GM13977 (cell line): ENCODE results near the gene CPLANE2.
"Not testable (repeated sequence)": the region's sequence is repeated elsewhere in the genome, so short reads cannot be mapped to it uniquely, and the experiment has no call there.

Experiments
- DNase-seq: peaks from one replicate; pipeline ENCODE4 v3.0.0; 2012; ENCODE audit warnings: low spot score
- CTCF ChIP-seq: IDR thresholded peaks from 2 replicates; pipeline ENCODE4 v1.5.1; 2012; ENCODE audit warnings: mild to moderate bottlenecking, control low read depth; ENCODE audit not compliant: insufficient read depth; ENCODE audit errors: extremely low read depth, missing control alignments
- in situ Hi-C: fragments of 300-500 bp; cut with MboI; formaldehyde crosslinking; loops from one replicate; pipeline ENCODE4 v1.12.0; 2022; ENCODE audit warnings: low sequenced_read_pairs, low pct_unique_long_range_greater_than_20kb, mixed read lengths, inconsistent platforms; ENCODE audit not compliant: unreplicated experiment

The CPLANE2 gene

GRCh38 chr1:16249596-16250241 is 12.7 kb upstream of the CPLANE2 start:
- DNase-seq = no peak
- in situ Hi-C loops = loop anchor here (25.0 kb wide), 1 partner anchor 363 kb away; the partner anchor contains the start of gene NBPF1
- no peak for TF ChIP-seq CTCF

- TF ChIP-seq CTCF = no peak
- in situ Hi-C loops = loop anchor here (25.0 kb wide), 1 partner anchor 363 kb away; the partner anchor contains the start of gene NBPF1
- peak; percentile 71 for DNase-seq
These were observed 11.9 kb upstream of the CPLANE2 start for GRCh38 chr1:16248603-16249516.

- TF ChIP-seq CTCF = no peak
- in situ Hi-C loops = loop anchor here (25.0 kb wide), 1 partner anchor 364 kb away; the partner anchor contains the start of gene NBPF1
These were observed 11.0 kb upstream of the CPLANE2 start for GRCh38 chr1:16248007-16248436.

GRCh38 chr1:16247441-16247840 is 10.5 kb upstream of the CPLANE2 start:
- in situ Hi-C loops = loop anchor here (25.0 kb wide), 1 partner anchor 365 kb away; the partner anchor contains the start of gene NBPF1

More at GRCh38 chr1:16248007-16248436, 11.0 kb upstream of the CPLANE2 start:
- no peak for DNase-seq

GRCh38 chr1:16246961-16247360 is 10.0 kb upstream of the CPLANE2 start:
- in situ Hi-C loops = loop anchor here (25.0 kb wide), 1 partner anchor 365 kb away; the partner anchor contains the start of gene NBPF1
- no peak for TF ChIP-seq CTCF
- DNase-seq = no peak

More at GRCh38 chr1:16247441-16247840, 10.5 kb upstream of the CPLANE2 start:
- no peak for TF ChIP-seq CTCF
- no peak for DNase-seq

GRCh38 chr1:16246239-16246638 is 9.3 kb upstream of the CPLANE2 start:
- not testable (repeated sequence) for DNase-seq
- in situ Hi-C loops = loop anchor here (25.0 kb wide), 1 partner anchor 366 kb away; the partner anchor contains the start of gene NBPF1
